ENCODE measurements around the gene MVB12B.

MVB12B gene

GRCh38 chr9:126438741-126439401 is 112.2 kb downstream of the MVB12B start:
- H3K4me3 ChIP-seq (ENCODE audit: low read depth, low read length) = no peak overlapping the region
- DNase-seq (ENCODE audit: low read depth) = no peak
- no peak for TF ChIP-seq POLR2A (IDR thresholded peaks at IDR 0.05; ENCODE audit: extremely low read depth, insufficient read length)
- TF ChIP-seq, protein P1, sequence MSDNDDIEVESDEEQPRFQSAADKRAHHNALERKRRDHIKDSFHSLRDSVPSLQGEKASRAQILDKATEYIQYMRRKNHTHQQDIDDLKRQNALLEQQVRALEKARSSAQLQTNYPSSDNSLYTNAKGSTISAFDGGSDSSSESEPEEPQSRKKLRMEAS (IDR thresholded peaks at IDR 0.05; ENCODE audit: low read depth, low read length) = no peak
- TF ChIP-seq CTCF (IDR thresholded peaks at IDR 0.05; ENCODE audit: low read depth, low read length) = no peak
- TF ChIP-seq MYC (IDR thresholded peaks at IDR 0.05; ENCODE audit: low read depth, low read length) = no peak

- DNase-seq (ENCODE audit: low read depth) = no peak
- TF ChIP-seq POLR2A (IDR thresholded peaks at IDR 0.05; ENCODE audit: extremely low read depth, insufficient read length) (no peak), MYC (IDR thresholded peaks at IDR 0.05; ENCODE audit: low read depth, low read length) (no peak), CTCF (IDR thresholded peaks at IDR 0.05; ENCODE audit: low read depth, low read length) (no peak)
- TF ChIP-seq, protein P1 (IDR thresholded peaks at IDR 0.05; ENCODE audit: low read depth, low read length) = no peak
These were observed 112.8 kb downstream of the MVB12B start for GRCh38 chr9:126439402-126439765.

GRCh38 chr9:126439883-126440653 is 113.4 kb downstream of the MVB12B start:
- TF ChIP-seq MYC (IDR thresholded peaks at IDR 0.05; ENCODE audit: low read depth, low read length) (no peak), POLR2A (IDR thresholded peaks at IDR 0.05; ENCODE audit: extremely low read depth, insufficient read length) (no peak), CTCF (IDR thresholded peaks at IDR 0.05; ENCODE audit: low read depth, low read length) (no peak)
- TF ChIP-seq, protein P1 (IDR thresholded peaks at IDR 0.05; ENCODE audit: low read depth, low read length) = no peak
- no peak for DNase-seq (ENCODE audit: low read depth)
- H3K4me3 ChIP-seq (ENCODE audit: low read depth, low read length) = no peak overlapping the region

More at GRCh38 chr9:126439402-126439765, 112.8 kb downstream of the MVB12B start:
- no peak overlapping the region for H3K4me3 ChIP-seq (ENCODE audit: low read depth, low read length)

DNA sequence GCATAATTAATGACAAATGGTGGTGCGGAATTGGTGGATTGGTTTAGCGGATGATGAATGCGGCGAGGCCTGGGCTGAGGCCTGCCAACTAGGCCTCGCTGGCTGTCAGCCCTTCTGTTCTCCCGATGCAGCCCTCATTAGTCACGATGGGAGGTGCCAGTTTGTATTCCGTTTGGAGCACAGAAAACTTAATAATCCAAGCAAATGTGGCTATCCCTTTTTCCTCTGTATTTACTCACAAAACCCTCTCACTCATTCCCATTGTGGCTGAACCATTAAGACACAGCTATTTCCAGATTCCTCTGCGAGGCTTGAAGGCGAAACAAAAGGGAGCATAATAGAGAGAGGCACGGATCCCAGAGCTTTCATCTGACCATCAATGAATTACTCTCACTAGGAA is 114.3 kb downstream of the MVB12B start:
- no peak for DNase-seq (ENCODE audit: low read depth)
- TF ChIP-seq, protein P1 (IDR thresholded peaks at IDR 0.05; ENCODE audit: low read depth, low read length) = no peak
- TF ChIP-seq MYC (IDR thresholded peaks at IDR 0.05; ENCODE audit: low read depth, low read length) (no peak), POLR2A (IDR thresholded peaks at IDR 0.05; ENCODE audit: extremely low read depth, insufficient read length) (no peak), CTCF (IDR thresholded peaks at IDR 0.05; ENCODE audit: low read depth, low read length) (no peak)
- H3K4me3 ChIP-seq (ENCODE audit: low read depth, low read length) = no peak overlapping the region

GRCh38 chr9:126442636-126443035 is 116.0 kb downstream of the MVB12B start:
- DNase-seq (ENCODE audit: low read depth) = no peak
- TF ChIP-seq, protein P1 (IDR thresholded peaks at IDR 0.05; ENCODE audit: low read depth, low read length) = no peak
- TF ChIP-seq CTCF (IDR thresholded peaks at IDR 0.05; ENCODE audit: low read depth, low read length) = no peak
- TF ChIP-seq MYC (IDR thresholded peaks at IDR 0.05; ENCODE audit: low read depth, low read length) = no peak
- no peak for TF ChIP-seq POLR2A (IDR thresholded peaks at IDR 0.05; ENCODE audit: extremely low read depth, insufficient read length)

More at GRCh38 chr9:126442636-126443035, 116.0 kb downstream of the MVB12B start:
- no peak overlapping the region for H3K4me3 ChIP-seq (ENCODE audit: low read depth, low read length)
